ENCODE data around the gene UGT1A1.

UGT1A1 gene

DNA sequence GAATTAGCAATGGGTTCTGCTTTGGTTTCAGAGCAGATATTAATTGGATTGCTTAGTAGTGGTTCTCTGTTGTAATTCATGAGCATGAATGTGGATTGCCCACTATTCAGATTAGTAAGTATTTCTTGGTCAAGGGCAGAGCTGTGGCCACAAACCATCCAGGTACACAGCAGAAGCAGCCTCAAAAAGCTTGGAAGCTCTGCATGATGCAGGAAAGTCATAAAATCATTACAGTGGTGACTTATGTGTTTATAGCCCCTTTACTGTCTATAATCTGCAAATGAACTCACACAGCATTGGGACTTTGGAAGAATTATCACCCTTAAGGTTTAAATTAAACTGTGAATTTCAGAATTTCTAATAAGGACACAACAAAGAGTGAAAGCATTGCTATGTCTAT, 1.9 kb upstream of the UGT1A1 start:
- no peak for DNase-seq (ENCODE audit: low read depth)

- no peak for DNase-seq (ENCODE audit: low read depth)
Observed at GRCh38 chr2:233758849-233759248, 1.2 kb upstream of the UGT1A1 start.

DNA sequence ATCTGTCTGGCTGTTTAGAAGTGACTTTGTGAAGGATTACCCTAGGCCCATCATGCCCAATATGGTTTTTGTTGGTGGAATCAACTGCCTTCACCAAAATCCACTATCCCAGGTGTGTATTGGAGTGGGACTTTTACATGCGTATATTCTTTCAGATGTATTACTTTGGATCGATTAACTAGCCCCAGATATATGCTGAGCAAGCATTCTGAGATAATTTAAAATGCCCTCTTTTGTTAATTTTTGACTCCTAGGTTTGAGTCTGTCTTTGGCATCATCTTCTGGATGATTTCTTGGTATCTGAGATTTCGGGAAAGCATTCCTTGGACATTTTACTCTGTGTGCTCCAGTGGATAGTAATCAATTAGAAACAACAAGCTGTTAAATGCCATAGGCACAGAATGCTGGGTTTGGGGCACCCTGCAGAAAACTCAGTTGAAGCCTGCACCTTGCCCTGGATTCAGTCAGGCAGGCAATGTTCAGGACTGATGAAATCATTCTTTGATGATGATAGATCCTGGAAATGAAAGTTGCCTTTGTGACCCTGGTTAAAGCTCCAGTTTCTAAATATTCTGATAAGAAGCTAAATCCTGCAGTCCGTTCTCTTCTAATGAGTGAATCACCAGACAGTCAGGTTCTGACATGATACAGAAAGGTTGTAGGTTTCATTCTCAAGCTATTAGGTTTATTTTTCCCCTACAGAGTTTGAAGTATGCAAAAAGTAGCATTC, 1.1 kb downstream of the UGT1A1 start:
- no peak for DNase-seq (ENCODE audit: low read depth)

DNA sequence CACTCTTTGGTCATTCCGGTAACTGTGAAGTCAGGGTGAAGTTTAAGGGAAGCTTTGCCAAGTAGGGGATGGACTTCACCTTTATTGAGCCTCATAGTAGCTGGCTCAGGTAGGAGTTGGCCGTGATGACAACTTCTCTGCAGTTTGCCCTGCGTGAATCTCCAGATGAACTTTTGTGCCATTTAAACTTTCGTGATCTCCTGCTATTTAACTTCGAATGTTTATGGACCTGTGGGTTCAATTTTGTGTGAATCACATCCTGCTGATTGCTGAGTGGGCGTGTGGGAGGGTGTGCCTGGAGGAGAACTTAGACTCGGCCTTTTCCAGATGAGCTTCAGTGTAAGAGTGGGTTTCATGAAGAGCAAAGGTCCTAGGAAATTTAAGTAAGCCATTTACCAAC, 4.2 kb downstream of the UGT1A1 start:
- no peak for DNase-seq (ENCODE audit: low read depth)

GRCh38 chr2:233764761-233765160, 4.7 kb downstream of the UGT1A1 start:
- no peak for DNase-seq (ENCODE audit: low read depth)

DNA sequence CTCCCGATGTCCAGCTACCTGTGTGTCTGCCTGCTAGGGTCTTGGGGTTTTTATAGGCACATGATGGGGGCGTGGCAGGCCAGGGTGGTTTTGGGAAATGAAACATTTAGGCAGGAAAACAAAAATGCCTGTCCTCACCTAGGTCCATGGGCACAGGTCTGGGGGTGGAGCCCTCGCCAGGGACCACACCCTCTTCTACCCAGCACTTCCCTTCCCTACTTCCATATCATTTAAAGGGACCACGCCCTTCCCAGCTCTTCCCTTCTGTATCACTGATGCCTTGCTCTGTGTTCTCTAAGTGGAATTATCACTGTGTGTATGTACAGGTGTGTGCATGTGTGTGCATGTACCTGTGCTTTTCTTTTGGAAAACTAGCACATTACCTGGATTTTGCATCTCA, 6.3 kb downstream of the UGT1A1 start:
- no peak for DNase-seq (ENCODE audit: low read depth)

- DNase-seq (ENCODE audit: low read depth) = no peak
Observed at GRCh38 chr2:233768076-233768475, 8.0 kb downstream of the UGT1A1 start.

DNA sequence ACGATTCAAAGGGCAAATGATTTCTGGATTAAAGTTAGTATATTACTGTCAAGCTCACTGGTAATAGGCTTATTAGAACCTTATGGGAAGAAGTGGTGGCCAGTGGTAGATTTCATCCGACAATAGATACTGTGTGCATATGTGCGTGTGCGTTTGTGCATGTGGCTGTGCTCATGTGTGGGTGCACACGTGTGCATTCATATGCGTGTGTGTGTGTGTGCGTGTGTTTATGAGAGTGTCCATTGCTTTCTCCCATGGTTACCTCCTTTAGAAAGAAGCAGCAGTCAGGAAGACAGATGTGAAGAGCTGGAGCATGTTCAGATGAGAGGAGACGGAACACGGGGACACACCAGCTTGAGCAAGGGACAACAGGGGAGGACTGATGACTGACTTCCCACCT, 9.2 kb downstream of the UGT1A1 start:
- no peak for DNase-seq (ENCODE audit: low read depth)

DNA sequence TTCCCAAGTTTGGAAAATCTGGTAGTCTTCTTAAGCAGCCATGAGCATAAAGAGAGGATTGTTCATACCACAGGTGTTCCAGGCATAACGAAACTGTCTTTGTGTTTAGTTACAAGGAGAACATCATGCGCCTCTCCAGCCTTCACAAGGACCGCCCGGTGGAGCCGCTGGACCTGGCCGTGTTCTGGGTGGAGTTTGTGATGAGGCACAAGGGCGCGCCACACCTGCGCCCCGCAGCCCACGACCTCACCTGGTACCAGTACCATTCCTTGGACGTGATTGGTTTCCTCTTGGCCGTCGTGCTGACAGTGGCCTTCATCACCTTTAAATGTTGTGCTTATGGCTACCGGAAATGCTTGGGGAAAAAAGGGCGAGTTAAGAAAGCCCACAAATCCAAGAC, 12.1 kb downstream of the UGT1A1 start:
- DNase-seq (ENCODE audit: low read depth) = no peak

- no peak for DNase-seq (ENCODE audit: low read depth)
Observed at GRCh38 chr2:233772583-233772982, 12.5 kb downstream of the UGT1A1 start.

DNA sequence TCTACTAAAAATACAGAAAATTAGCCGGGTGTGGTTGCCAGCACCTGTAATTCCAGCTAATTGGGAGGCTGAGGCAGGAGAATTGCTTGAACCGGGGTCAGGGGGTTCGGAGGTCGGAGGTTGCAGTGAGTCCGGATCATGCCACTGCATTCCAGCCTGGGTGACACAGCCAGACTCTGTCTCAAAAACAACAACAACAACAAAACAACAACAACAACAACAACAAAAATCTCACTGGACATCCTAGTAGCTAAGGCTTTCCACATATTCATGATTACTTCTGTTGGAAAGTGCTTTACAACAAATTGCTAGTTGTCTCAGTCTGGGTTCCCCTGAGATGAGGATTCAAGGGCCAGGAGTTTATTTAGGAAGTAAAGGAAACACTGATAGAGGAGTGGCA, 13.8 kb downstream of the UGT1A1 start:
- no peak for DNase-seq (ENCODE audit: low read depth)

- DNase-seq (ENCODE audit: low read depth) = no peak
Observed at GRCh38 chr2:233775414-233775813, 15.3 kb downstream of the UGT1A1 start.

DNA sequence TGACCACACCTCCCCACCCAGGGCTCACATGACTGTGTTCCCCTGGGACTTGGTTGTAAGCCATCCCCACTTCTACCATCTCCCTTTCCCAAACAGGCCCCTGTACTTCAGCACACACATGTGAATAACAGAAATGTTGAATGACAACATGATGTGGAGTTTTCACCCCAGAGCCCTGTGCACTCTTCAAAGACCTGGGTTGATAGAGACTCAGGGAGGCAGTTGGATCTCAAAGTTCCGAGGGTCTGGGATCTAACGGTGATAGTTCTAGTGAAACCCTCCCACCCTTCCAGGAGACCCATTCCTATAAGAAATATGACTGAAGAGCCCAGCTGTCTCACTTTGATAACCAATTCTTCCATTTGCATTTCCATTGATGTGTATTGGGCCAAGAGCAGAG, 18.0 kb downstream of the UGT1A1 start, which contains the start of gene MROH2A:
MROH2A (plus strand) TSS at position 301 of the 400 bp plus-strand sequence. CDS start 1,029 bp downstream, outside the sequence.
- no peak for DNase-seq (ENCODE audit: low read depth)

- no peak for DNase-seq (ENCODE audit: low read depth)
Observed at GRCh38 chr2:233779722-233780121, 19.7 kb downstream of the UGT1A1 start.

- no peak for DNase-seq (ENCODE audit: low read depth)
Observed at GRCh38 chr2:233780771-233781170, 20.7 kb downstream of the UGT1A1 start.

DNA sequence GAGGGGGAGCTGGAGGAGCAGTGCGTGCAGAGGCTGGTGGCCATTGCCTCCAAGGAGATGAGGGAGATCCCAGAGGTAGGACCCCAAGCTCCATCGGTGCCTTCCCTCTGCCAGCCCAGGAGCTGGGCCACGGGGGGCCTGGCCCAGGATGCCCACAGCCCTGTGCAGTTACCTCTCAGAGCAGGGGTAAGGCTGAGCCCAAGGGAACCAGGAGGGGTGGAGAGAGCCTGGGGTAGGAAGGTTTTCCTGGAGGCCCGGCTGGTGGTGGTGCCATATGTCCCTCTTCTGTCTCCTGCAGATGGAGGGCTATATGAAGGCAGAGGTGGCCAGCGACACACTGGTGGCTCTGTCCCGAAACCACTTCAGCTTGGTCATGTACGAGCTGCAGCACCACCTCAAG, 29.5 kb downstream of the UGT1A1 start:
- no peak for DNase-seq (ENCODE audit: low read depth)

DNA sequence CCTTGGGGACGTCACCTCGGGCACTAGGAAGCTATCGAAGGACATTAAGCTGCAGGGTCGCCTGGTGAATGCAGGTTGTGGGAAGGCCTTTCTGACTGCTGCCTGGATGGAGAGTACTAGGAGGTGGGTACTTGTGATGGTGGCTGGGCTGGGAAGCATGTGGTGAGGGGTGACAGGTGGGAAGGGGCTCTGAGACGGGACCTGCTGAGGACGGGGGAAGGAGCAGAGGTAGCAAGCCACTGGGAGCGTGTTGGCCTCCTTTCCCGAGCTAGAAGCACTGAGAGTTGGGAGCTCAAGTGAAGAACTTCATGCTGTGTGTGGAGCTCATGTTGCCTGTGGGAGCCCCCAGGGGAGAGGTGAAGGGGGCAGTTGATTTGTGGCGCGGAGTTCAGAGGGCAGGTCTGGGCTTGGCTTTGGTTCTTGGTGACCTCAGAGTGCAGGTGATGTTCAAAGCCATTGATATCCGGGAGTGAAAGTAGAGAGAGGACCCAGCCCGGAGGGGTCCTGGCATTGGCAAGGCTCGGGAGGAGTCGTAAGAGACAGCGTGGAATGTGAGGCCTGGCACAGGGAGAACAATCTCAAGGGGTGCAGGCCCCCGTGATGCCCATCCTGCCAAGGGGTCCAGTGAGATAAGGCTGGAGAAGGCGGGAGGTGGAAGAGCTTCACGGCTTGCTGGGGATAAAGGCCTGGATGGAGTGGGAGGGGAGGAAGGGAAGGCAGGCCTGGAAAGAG, 31.2 kb downstream of the UGT1A1 start:
- no peak for DNase-seq (ENCODE audit: low read depth)

- DNase-seq (ENCODE audit: low read depth) = no peak
Observed at GRCh38 chr2:233791883-233792329, 31.8 kb downstream of the UGT1A1 start.

GRCh38 chr2:233792720-233793119, 32.6 kb downstream of the UGT1A1 start:
- no peak for DNase-seq (ENCODE audit: low read depth)

- DNase-seq (ENCODE audit: low read depth) = no peak
Observed at GRCh38 chr2:233793465-233794127, 33.5 kb downstream of the UGT1A1 start.

DNA sequence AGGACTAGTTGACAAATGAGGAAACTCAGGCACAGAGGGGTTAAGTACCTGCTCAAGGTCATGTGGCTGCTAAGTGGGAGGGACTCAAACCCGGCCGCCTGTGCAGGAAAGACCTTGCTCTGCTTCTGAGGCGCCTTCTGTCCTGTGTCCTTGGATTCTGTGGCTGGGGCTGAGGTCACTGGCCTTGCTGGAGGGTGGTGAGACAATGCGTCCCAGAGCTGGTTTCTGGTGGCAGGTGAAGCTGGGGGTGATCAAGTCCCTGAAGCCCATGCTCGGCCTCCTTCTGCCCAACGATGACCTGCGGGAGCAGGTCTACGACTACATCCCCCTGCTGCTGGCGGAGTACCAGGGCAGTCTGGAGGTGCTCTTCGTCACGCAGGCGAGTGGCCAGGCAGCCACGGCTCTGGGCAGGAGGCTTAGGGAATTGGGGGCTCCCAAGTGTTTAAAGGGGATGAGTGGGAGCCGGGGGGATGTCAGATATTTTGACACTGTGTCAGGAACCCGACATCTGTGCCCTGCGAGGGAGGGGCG, 34.1 kb downstream of the UGT1A1 start:
- DNase-seq (ENCODE audit: low read depth) = no peak

DNA sequence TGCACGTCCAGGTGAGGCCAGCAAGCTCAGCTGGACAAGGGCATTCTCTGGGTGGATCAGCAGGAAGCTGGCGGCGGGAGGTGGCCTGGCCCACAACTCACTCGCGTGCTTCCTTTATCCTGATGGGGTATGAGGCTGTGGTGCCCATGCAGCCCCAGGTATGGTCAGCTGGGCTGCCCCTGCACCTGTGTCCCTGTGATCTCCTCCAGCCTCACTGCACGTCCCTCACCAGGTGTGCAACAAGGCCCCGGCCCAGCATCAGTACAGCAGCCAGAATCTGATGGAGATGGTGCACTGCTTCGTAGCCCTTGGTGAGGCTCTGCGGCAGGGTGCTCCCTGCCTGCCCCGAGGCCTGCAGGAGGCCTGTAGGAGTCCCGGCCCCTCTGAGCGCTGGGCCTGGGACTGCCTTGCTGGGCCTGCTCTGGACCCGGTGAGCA, 35.7 kb downstream of the UGT1A1 start:
- no peak for DNase-seq (ENCODE audit: low read depth)

DNA sequence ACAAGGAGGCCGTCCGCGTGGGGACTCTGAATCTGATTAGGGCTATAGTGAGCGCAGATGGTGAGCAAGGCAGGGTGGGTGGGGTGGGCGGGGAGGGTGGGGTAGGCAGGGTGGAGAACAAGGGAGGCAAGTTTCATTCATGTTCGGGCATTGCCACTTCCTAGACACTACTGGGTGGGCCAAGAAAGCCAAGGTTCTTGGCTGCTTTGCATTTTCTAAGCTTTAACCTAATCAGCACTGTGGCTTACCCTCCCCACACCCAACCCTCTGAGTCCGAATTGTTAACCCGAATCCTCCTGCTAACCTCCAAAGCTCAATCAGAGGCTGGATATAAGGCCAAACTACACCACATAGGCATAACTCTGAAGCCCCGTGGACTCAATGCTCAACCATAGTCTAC, 36.2 kb downstream of the UGT1A1 start:
- DNase-seq (ENCODE audit: low read depth) = no peak
